ENCODE results near the gene HECTD4.

- TF ChIP-seq POLR2A (IDR thresholded peaks at IDR 0.05): no peak
- TF ChIP-seq, protein P1, sequence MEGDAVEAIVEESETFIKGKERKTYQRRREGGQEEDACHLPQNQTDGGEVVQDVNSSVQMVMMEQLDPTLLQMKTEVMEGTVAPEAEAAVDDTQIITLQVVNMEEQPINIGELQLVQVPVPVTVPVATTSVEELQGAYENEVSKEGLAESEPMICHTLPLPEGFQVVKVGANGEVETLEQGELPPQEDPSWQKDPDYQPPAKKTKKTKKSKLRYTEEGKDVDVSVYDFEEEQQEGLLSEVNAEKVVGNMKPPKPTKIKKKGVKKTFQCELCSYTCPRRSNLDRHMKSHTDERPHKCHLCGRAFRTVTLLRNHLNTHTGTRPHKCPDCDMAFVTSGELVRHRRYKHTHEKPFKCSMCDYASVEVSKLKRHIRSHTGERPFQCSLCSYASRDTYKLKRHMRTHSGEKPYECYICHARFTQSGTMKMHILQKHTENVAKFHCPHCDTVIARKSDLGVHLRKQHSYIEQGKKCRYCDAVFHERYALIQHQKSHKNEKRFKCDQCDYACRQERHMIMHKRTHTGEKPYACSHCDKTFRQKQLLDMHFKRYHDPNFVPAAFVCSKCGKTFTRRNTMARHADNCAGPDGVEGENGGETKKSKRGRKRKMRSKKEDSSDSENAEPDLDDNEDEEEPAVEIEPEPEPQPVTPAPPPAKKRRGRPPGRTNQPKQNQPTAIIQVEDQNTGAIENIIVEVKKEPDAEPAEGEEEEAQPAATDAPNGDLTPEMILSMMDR (IDR thresholded peaks at IDR 0.05): no peak
Observed at GRCh38 chr12:112308161-112308560, 74.1 kb downstream of the HECTD4 start.
